Liver (tissue), 9 donors: ENCODE results near the gene BICRA. TPM values are rescaled to one million over a fixed set of nuclear protein-coding genes. Genes with fewer than 3 reads are reported as not detected.

Experiments
- DNase-seq: peaks from one replicate; pipeline ENCODE4 v3.0.0-alpha.2; 2017; ENCODE audit warnings: low spot score
- H3K27ac ChIP-seq, 2 donors: one replicate each; pipeline ENCODE4 v1.7.0; 2013; ENCODE audit warnings: inconsistent platforms in 2 of 2, low read length in 2 of 2, control low read depth in 1 of 2, low read depth in 1 of 2, mild to moderate bottlenecking in 1 of 2
- H3K27me3 ChIP-seq, 4 donors: one replicate each; pipeline versions ENCODE4 v1.6.1 to v1.7.0; 2013; ENCODE audit warnings: low read length in 3 of 4, inconsistent platforms in 1 of 4, mild to moderate bottlenecking in 1 of 4, moderate library complexity in 1 of 4; ENCODE audit not compliant: control insufficient read depth in 4 of 4, insufficient read depth in 4 of 4
- H3K36me3 ChIP-seq, 4 donors: one replicate each; pipeline versions ENCODE4 v1.6.1 to v1.7.0; 2013; ENCODE audit warnings: low read length in 3 of 4, mild to moderate bottlenecking in 3 of 4, low read depth in 1 of 4, moderate library complexity in 1 of 4; ENCODE audit not compliant: control insufficient read depth in 4 of 4, insufficient read depth in 3 of 4
- H3K4me1 ChIP-seq, 4 donors: one replicate each; pipeline versions ENCODE4 v1.6.1 to v1.7.0; 2013; ENCODE audit warnings: low read length in 3 of 4, mild to moderate bottlenecking in 3 of 4, moderate library complexity in 1 of 4; ENCODE audit not compliant: control insufficient read depth in 4 of 4, insufficient read depth in 4 of 4
- H3K4me3 ChIP-seq, 3 donors: one replicate each; pipeline versions ENCODE4 v1.6.1 to v1.7.0; 2013; ENCODE audit warnings: low read length in 3 of 3, control low read depth in 1 of 3, low read depth in 1 of 3, mild to moderate bottlenecking in 1 of 3
- H3K9ac ChIP-seq, 2 donors: one replicate each; pipeline ENCODE4 v1.7.0; 2013; ENCODE audit warnings: low read length in 2 of 2, mild to moderate bottlenecking in 2 of 2, moderate library complexity in 2 of 2, control low read depth in 1 of 2, low read depth in 1 of 2
- H3K9me3 ChIP-seq, 4 donors: one replicate each; pipeline versions ENCODE4 v1.6.1 to v1.7.0; 2013; ENCODE audit warnings: low read length in 3 of 4; ENCODE audit not compliant: control insufficient read depth in 4 of 4
- ATF3 ChIP-seq: IDR thresholded peaks from 2 replicates; pipeline ENCODE4 v1.6.1; 2016; ENCODE audit warnings: antibody characterized with exemption
- CTCF ChIP-seq: fragments of 150-350 bp; IDR thresholded peaks from 2 replicates; pipeline ENCODE4 v1.5.1; 2017; ENCODE audit warnings: improper control_type of control experiment, low read depth, low read length; ENCODE audit not compliant: missing input control
- EGR1 ChIP-seq, 2 donors: IDR thresholded peaks; 2 replicates each; pipeline ENCODE4 v1.6.1; 2016 to 2018; ENCODE audit warnings: antibody characterized with exemption in 2 of 2, low read depth in 2 of 2
- FOXA1 ChIP-seq: IDR thresholded peaks from 2 replicates; pipeline ENCODE4 v1.6.1; 2016; ENCODE audit warnings: antibody characterized with exemption
- FOXA2 ChIP-seq: IDR thresholded peaks from 2 replicates; pipeline ENCODE4 v1.6.1; 2016; ENCODE audit warnings: antibody characterized with exemption
- GABPA ChIP-seq, 2 donors: IDR thresholded peaks in 1 of 2; conservative IDR thresholded peaks in 1 of 2; 2 replicates each; pipeline ENCODE4 v1.6.1; 2016; ENCODE audit warnings: antibody characterized with exemption in 2 of 2, mild to moderate bottlenecking in 1 of 2, moderate library complexity in 1 of 2
- HNF4A ChIP-seq, 2 donors: conservative IDR thresholded peaks; 2 replicates each; pipeline ENCODE4 v1.6.1; 2016; ENCODE audit warnings: antibody characterized with exemption in 2 of 2, mild to moderate bottlenecking in 2 of 2
- HNF4G ChIP-seq: IDR thresholded peaks from 2 replicates; pipeline ENCODE4 v1.6.1; 2016; ENCODE audit warnings: antibody characterized with exemption
- JUND ChIP-seq, 2 donors: IDR thresholded peaks; 2 replicates each; pipeline ENCODE4 v1.6.1; 2016; ENCODE audit warnings: antibody characterized with exemption in 2 of 2
- MAX ChIP-seq: IDR thresholded peaks from 2 replicates; pipeline ENCODE4 v1.6.1; 2016; ENCODE audit warnings: antibody characterized with exemption
- NR2F2 ChIP-seq: IDR thresholded peaks from 2 replicates; pipeline ENCODE4 v1.6.1; 2016; ENCODE audit warnings: antibody characterized with exemption
- RAD21 ChIP-seq, 2 donors: IDR thresholded peaks; 2 replicates each; pipeline ENCODE4 v1.6.1; 2016; ENCODE audit warnings: antibody characterized with exemption in 2 of 2, mild to moderate bottlenecking in 2 of 2
- REST ChIP-seq: IDR thresholded peaks from 2 replicates; pipeline ENCODE4 v1.6.1; 2016; ENCODE audit warnings: antibody characterized with exemption, mild to moderate bottlenecking
- RXRA ChIP-seq, 2 donors: IDR thresholded peaks; 2 replicates each; pipeline ENCODE4 v1.6.1; 2017 to 2018; ENCODE audit warnings: antibody characterized with exemption in 2 of 2, mild to moderate bottlenecking in 1 of 2
- SP1 ChIP-seq: IDR thresholded peaks from 2 replicates; pipeline ENCODE4 v1.6.1; 2018; ENCODE audit warnings: antibody characterized with exemption, mild to moderate bottlenecking
- TAF1 ChIP-seq: conservative IDR thresholded peaks from 2 replicates; pipeline ENCODE4 v1.6.1; 2016; ENCODE audit warnings: antibody characterized with exemption, mild to moderate bottlenecking
- YY1 ChIP-seq: IDR thresholded peaks from 2 replicates; pipeline ENCODE4 v1.6.1; 2016; ENCODE audit warnings: antibody characterized with exemption, mild to moderate bottlenecking
- ZBTB33 ChIP-seq: IDR thresholded peaks from 2 replicates; pipeline ENCODE4 v1.6.1; 2016; ENCODE audit warnings: antibody characterized with exemption
- WGBS: extraction: QIAGEN DNeasy Blood & Tissue Kit; methylation state at CpG from one replicate; pipeline ENCODE4 v1.1.7; 2013; 5-methylcytosine and 5-hydroxymethylcytosine counted together
- polyA plus RNA-seq, 2 donors: library from polyadenylated mRNA; stranded (reverse) in 1 of 2; unstranded in 1 of 2; fragments of 200-250 nt in 1 of 2; fragments of >200 nt in 1 of 2; fragmentation: Nextera tagmentation in 1 of 2; extraction: Ambion mirVana in 1 of 2; gene quantifications; one replicate each; pipeline versions ENCODE4 v1.2.1 to v1.2.3, GENCODE V29; 2013 to 2015
- total RNA-seq, 2 donors: library from RNA; depleted of rRNA; stranded (reverse); fragments of >200 nt; gene quantifications; one replicate each; pipeline ENCODE4 v1.2.3, GENCODE V29; 2014
- donor health status: healthy.
- donor health status: healthy.
- donor health status: healthy.
- donor health status: healthy.
- donor health status: healthy.

Gene BICRA
- total and polyA plus RNA-seq, 4 donors: 0.63 to 8.9 (median 3.0) TPM

- no peak for TF ChIP-seq REST
- TF ChIP-seq MAX: no peak
- TF ChIP-seq GABPA (IDR thresholded peaks at IDR 0.05 in 1 of 2, conservative IDR thresholded peaks at IDR 0.05 in 1 of 2): no peak
- no peak for TF ChIP-seq SP1
- TF ChIP-seq JUND (IDR thresholded peaks at IDR 0.05): no peak
- no peak for TF ChIP-seq ZBTB33
- Histone ChIP-seq H3K27me3 (no peaks in the 10 kb centered on the region), H3K9me3 (no peaks in the 10 kb centered on the region), H3K4me1 (no peaks in the 10 kb centered on the region), H3K36me3 (peaks cover 0 to 28% (median 12%) of the 10 kb centered on the region in 4 donors), H3K9ac (no peak overlapping the region), H3K27ac (no peak overlapping the region), H3K4me3 (no peak overlapping the region)
- 97% methylated on average over 23 of the region's 23 CpGs for WGBS
- DNase-seq: no peak
Measured at GRCh38 chr19:47681936-47682335, 73.0 kb downstream of the BICRA start.

- peaks cover 0 to 26% (median 11%) of the 10 kb centered on the region in 4 donors for H3K36me3 ChIP-seq
- no peak overlapping the region for H3K4me3 ChIP-seq
- H3K9me3 ChIP-seq: no peaks in the 10 kb centered on the region
- no peak overlapping the region for H3K27ac ChIP-seq
- TF ChIP-seq RAD21 (IDR thresholded peaks at IDR 0.05) (no peak), ZBTB33 (no peak), NR2F2 (no peak), HNF4A (conservative IDR thresholded peaks at IDR 0.05) (no peak), RXRA (IDR thresholded peaks at IDR 0.05) (no peak), GABPA (IDR thresholded peaks at IDR 0.05 in 1 of 2, conservative IDR thresholded peaks at IDR 0.05 in 1 of 2) (no peak), EGR1 (IDR thresholded peaks at IDR 0.05; ENCODE audit: low read depth in 2 of 2) (no peak), FOXA2 (no peak), CTCF (no peak), HNF4G (no peak), REST (no peak), JUND (IDR thresholded peaks at IDR 0.05) (no peak), FOXA1 (no peak), SP1 (no peak), YY1 (no peak), ATF3 (no peak), TAF1 (no peak)
- no peaks in the 10 kb centered on the region for H3K4me1 ChIP-seq
- no peak for DNase-seq
- WGBS: 90% methylated on average over 6 of the region's 6 CpGs
- H3K27me3 ChIP-seq: no peaks in the 10 kb centered on the region
- H3K9ac ChIP-seq: no peak overlapping the region
Measured at GRCh38 chr19:47682939-47683338, 74.0 kb downstream of the BICRA start.
